NCI-H2196 (cell line): ENCODE results near the gene KRTAP2-4.
"Not testable (repeated sequence)": the region's sequence is repeated elsewhere in the genome, so short reads cannot be mapped to it uniquely, and the experiment has no call there.

ENCODE experiments used
- DNase-seq: peaks from one replicate; lab custom pipeline; 2025; ENCODE audit not compliant: unreplicated experiment; lab: John Stamatoyannopoulos, UW

KRTAP2-4 gene

DNA sequence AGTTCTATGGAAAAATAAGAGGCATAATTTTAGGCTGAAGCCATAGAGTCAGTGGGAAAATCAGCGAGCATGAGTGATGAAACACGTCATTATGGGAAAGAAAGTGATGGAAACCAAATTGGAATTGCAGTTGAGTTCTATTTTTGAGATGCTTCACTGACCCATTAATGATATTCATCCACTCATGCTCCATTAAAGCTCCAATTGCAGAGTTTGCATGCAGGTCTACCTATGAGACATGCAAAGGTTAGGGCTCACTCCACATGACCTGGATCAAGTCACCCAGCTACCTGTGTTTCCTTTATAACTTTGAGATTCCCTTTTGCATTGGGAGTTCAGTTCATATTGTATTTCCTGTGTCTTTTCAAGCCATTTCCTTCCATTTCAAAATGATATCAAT lies 8.0 kb upstream of the KRTAP2-4 start:
- no peak for DNase-seq

GRCh38 chr17:41071606-41072360 lies 6.1 kb upstream of the KRTAP2-4 start:
- DNase-seq, result no peak

GRCh38 chr17:41069031-41069430 lies 3.4 kb upstream of the KRTAP2-4 start:
- no peak for DNase-seq

DNA sequence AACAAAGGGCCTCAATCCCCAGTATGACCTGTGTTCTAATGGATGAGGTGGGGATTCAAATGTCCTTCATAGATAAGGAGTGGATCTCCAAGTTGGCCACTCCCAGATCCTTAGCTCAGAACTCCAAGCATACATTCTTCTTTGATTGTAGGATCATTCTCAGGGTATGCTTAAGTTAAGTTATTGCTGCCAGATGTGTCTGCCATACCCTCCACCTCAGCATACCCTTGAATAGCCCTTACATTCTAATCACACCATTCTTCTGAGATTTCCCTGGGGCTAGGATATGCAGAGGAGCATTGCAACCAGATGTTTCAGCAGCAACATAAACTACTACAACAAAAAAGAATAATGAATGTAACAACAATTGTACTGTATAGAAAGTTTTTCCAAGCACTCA lies 1.6 kb upstream of the KRTAP2-4 start:
- DNase-seq, result no peak

- DNase-seq, result not testable (repeated sequence)
Measured at GRCh38 chr17:41065016-41065689, 526 bp downstream of the KRTAP2-4 start.

DNA sequence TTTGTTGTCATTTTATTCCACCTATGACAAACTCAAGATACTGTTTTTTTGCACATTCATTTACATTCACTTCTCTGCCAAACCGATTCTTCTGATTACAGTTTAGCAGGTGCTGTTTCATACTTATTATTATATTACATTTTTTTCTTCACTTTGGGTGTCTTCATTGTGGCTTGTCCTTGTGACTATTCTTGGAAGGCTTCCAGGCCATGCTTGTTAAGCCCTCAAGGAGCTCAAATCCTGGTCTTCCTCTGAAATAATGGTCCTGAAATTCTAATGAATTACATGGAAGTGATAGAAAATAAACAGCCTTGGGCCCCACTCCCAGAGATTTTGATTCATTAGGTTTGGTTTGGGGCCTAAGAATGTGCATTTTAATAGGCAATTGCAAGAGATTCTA lies 1.4 kb downstream of the KRTAP2-4 start:
- no peak for DNase-seq

- no peak for DNase-seq
Measured at GRCh38 chr17:41063449-41063848, 2.2 kb downstream of the KRTAP2-4 start.

DNA sequence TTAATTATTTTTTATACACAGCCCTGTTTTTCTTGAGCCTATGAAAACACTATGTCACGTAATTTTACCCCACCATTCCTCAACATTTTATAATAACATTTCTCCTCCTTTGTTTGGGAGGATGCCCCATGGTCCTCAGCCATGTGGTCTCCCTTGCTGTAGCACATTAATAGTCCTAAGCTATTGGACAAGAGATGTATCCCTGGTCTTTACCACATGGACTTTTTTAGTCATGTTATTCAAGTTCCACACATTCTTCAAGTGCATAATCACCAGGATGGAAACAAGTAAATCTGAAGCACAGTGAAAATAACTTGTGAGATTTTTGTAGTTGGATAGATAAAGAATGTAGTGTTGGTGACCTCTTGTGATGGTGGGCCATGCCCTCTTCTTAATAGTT lies 3.7 kb downstream of the KRTAP2-4 start:
- no peak for DNase-seq

DNA sequence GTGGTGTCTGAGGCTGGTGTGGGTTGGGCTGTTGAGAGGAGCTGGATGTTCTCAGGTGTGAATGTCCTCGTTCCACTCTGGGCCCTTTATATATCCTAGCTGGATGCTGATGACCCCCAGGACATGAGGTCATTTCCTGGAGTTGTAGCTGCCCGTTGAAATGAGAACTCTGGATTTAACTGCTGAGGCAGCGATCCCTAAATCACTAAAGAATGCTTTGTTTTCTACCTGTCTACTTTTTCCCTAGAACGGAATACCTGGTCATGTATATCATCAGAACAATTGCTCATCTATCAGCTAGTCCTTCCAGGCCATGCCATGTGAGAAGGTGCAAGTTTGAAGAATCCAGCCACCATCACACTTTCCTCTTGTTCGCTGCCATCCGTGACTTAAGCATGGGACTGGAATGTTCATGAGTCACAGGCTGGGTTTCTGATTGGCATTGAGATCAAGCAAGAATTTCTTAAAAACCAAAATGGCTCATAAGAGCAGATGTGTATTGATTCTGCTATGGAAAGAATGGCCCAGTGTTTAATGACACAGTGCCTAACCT lies 5.6 kb downstream of the KRTAP2-4 start, which contains the start of gene KRTAP2-3:
Gene KRTAP2-3 (minus strand): TSS at position 63 of the 553 bp plus-strand sequence. CDS start 64 bp downstream, outside the sequence.
- DNase-seq, result no peak

GRCh38 chr17:41059276-41060051 lies 6.2 kb downstream of the KRTAP2-4 start:
- DNase-seq, result not testable (repeated sequence)

DNA sequence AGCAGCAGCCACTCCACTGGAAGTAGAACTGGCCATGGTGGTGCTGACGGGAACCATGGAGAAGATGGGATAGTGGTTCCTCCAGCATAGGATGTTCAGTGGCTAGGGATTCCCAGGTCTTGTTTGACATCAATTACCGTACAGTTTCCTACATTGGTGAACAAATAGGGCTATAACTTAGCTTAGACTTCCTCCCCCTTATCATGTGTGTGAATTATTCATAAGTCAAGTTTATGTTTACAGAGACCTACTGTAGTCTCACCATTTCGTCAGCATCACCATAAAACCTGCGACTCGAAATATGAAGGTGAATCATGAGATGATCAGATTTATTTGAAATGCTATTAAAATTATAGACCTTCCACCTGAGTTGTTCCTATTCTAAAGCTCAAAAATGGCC lies 6.9 kb downstream of the KRTAP2-4 start:
- no peak for DNase-seq

GRCh38 chr17:41057547-41057946 lies 8.1 kb downstream of the KRTAP2-4 start:
- no peak for DNase-seq

- DNase-seq, result not testable (repeated sequence)
Measured at GRCh38 chr17:41055130-41055529, 10.5 kb downstream of the KRTAP2-4 start, which contains the start of gene KRTAP2-2. KRTAP2-2 (minus strand) TSS chr17:41055230; CDS start chr17:41055211, 19 bp downstream.

DNA sequence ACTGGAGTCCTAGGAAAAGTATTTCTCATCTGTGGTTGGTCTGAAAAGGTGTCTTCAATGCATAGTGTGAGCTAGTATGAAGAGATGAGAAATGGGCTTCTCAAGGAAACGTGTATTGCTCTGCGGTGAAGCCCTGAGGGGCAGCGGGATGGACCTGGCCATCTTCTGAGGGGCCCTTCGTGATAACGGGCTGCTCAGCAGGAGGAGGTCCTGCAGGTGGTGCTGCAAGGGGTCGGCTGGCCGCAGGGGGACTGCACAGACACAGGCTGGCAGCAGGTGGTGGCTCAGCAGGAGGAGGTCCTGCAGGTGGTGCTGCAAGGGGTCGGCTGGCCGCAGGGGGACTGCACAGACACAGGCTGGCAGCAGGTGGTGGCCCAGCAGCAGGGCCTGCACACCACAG lies 11.1 kb downstream of the KRTAP2-4 start:
- not testable (repeated sequence) for DNase-seq

DNA sequence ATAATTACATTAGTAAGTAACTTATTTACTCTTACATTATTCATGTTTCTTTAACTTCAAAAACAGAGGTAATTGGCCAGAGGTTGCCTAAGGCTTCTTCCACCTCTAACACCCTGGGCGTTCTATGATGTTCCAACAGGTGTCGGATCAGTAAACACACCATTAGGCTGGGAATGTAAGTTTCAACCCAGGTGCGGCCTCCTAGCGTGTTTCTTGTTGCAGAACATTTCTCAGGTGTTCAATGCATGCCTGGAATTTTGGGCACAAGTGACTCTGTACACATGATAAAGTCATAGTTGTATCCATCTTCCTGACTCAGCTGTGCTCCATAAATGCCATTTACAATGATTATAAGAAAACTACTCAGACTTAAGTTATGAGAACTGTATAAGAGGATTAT lies 11.7 kb downstream of the KRTAP2-4 start:
- no peak for DNase-seq

DNA sequence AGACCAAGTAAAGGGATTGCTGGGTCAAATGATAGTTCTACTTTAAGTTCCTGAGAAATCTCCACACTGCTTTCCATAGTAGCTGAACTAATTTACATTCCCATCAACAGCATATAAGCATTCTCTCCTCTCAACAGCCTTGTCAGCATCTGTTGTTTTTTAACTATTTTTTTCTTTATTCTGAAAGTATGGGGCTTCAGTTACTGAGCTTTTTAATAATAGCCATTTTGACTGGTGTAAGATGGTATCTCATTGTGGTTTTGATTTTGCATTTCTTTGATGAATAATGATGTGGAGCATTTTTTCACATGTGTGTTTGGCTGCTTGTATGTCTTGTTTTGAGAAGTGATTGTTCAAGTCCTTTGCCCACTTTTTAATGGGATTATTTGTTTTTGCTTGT lies 13.1 kb downstream of the KRTAP2-4 start:
- no peak for DNase-seq

GRCh38 chr17:41049110-41049509 lies 16.6 kb downstream of the KRTAP2-4 start:
- no peak for DNase-seq

DNA sequence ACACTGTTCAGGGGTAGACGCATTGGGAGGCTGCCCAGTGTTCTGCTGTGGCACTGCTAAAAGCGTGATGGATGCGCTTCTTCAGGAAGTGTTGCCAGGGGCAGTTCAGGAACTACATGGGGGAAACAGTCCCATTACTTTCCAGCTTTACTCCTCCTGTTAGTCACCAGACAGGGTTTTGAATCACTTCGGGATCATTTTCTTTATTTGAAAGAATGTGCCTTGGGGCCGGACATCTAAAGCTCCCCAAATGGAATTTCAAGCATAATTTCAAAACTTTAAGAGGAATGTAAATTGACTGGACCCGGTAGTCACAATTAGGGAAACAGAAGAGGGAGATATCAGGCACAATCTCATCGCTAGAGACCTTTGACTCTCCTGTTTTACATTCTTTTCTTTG lies 17.2 kb downstream of the KRTAP2-4 start:
- DNase-seq, result no peak

DNA sequence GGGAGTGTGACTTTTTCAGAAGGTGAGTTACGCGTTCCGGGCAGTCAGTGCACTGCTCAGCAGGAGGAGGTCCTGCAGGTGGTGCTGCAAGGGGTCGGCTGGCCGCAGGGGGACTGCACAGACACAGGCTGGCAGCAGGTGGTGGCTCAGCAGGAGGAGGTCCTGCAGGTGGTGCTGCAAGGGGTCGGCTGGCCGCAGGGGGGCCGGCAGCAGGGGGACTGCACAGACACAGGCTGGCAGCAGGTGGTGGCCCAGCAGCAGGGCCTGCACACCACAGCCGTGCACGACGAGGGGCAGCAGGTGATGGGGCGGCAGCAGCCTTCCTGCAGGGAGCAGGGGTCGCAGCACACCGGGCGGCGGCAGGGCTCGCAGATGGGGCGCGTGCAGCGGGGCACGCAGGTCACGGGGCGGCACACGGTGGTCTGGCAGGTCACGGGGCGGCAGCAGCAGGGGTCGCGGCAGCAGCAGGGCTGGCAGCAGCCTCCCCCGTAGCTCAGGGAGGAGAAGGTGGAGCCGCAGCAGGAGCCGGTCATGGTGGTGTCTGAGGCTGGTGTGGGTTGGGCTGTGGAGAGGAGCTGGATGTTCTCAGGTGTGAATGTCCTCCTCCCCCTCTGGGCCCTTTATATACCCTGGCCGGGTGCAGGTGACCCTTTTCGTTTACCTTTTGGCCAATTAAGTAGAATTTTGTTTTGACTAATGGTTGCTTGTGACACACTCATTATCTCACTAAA lies 18.8 kb downstream of the KRTAP2-4 start, which contains the start of gene KRTAP2-1:
Gene KRTAP2-1 (minus strand): TSS at position 582 of the 731 bp plus-strand sequence. CDS start 49 bp downstream, at position 533.
- not testable (repeated sequence) for DNase-seq

GRCh38 chr17:41042953-41043352 lies 22.7 kb downstream of the KRTAP2-4 start:
- DNase-seq, result no peak
